ENCODE results near the gene MISP.
A peak's percentile ranks its signal among the peaks of the same experiment; 100 is the strongest.

GRCh38 chr19:778910-779653 is 28.2 kb downstream of the MISP start:
- TF ChIP-seq CTCF (IDR thresholded peaks at IDR 0.05): no peak
- TF ChIP-seq REST (IDR thresholded peaks at IDR 0.05): no peak
- TF ChIP-seq MAX (IDR thresholded peaks at IDR 0.05): peak; percentile 98
- TF ChIP-seq POLR2A (IDR thresholded peaks at IDR 0.05; ENCODE audit: low read length): no peak
- TF ChIP-seq JUN (IDR thresholded peaks at IDR 0.05): peak; percentile 29 to 76; a peak in 4 of 5 replicates
- no peak for TF ChIP-seq USF2 (IDR thresholded peaks at IDR 0.05)
- TF ChIP-seq GATA3 (IDR thresholded peaks at IDR 0.05; ENCODE audit: borderline replicate concordance): peak; percentile 33; the same call in 1 of the 2 replicates
- no peak for TF ChIP-seq ZFP36 (IDR thresholded peaks at IDR 0.05; ENCODE audit: borderline replicate concordance, partially characterized antibody)
- TF ChIP-seq KDM5A (IDR thresholded peaks at IDR 0.05): no peak
- no peak for TF ChIP-seq ELK1 (IDR thresholded peaks at IDR 0.05; ENCODE audit: low read depth, low read length)
